DOHH2 (cell line): Measurements from ENCODE around the gene TSEN2.

Experiments used
- H3F3A ChIP-seq: fragments of 200-600 bp; sonication (generic), shearing (Covaris generic); 2 replicates; pipeline ENCODE4 v1.6.0; 2016; ENCODE audit warnings: antibody characterized with exemption, mild to moderate bottlenecking; ENCODE audit not compliant: control insufficient read depth, insufficient read depth
- H3K27ac ChIP-seq: fragments of 200-600 bp; sonication (generic); 2 replicates; pipeline ENCODE4 v1.5.1; 2014; ENCODE audit warnings: low read depth, mild to moderate bottlenecking, low read length, moderate library complexity
- H3K27me3 ChIP-seq: fragments of 200-600 bp; sonication (generic); 2 replicates; pipeline ENCODE4 v1.6.1; 2014; ENCODE audit warnings: mild to moderate bottlenecking, low read length, mixed read lengths; ENCODE audit not compliant: control insufficient read depth
- H3K36me3 ChIP-seq: fragments of 200-600 bp; sonication (generic); 2 replicates; pipeline ENCODE4 v1.6.1; 2014; ENCODE audit warnings: mild to moderate bottlenecking, low read length, moderate library complexity, mixed read lengths; ENCODE audit not compliant: control insufficient read depth
- H3K4me1 ChIP-seq: fragments of 200-600 bp; sonication (generic); 2 replicates; pipeline ENCODE4 v1.6.1; 2014; ENCODE audit warnings: mild to moderate bottlenecking, low read length, mixed read lengths; ENCODE audit not compliant: control insufficient read depth
- H3K4me2 ChIP-seq: fragments of 200-600 bp; sonication (generic); 2 replicates; pipeline ENCODE4 v1.6.0; 2014; ENCODE audit warnings: mild to moderate bottlenecking, low read length, moderate library complexity
- H3K4me3 ChIP-seq: fragments of 200-600 bp; sonication (generic); 2 replicates; pipeline ENCODE4 v1.5.1; 2014; ENCODE audit warnings: mild to moderate bottlenecking, low read length, mixed read lengths
- H3K79me2 ChIP-seq: fragments of 200-600 bp; sonication (generic); 2 replicates; pipeline ENCODE4 v1.6.1; 2014; ENCODE audit warnings: mild to moderate bottlenecking, low read length, mixed read lengths; ENCODE audit not compliant: control insufficient read depth
- H3K9me2 ChIP-seq: fragments of 200-600 bp; sonication (generic); replicated peaks from 2 replicates; pipeline ENCODE4 v1.6.1; 2014; ENCODE audit warnings: mild to moderate bottlenecking, low read length, mixed read lengths; ENCODE audit not compliant: control insufficient read depth
- H3K9me3 ChIP-seq: fragments of 200-600 bp; sonication (generic); 2 replicates; pipeline ENCODE4 v1.6.1; 2014; ENCODE audit warnings: antibody characterized with exemption, low read length, mixed read lengths; ENCODE audit not compliant: control insufficient read depth, insufficient read depth
- H4K20me1 ChIP-seq: fragments of 200-600 bp; sonication (generic); 2 replicates; pipeline ENCODE4 v1.6.0; 2014; ENCODE audit warnings: low read depth, mild to moderate bottlenecking, antibody characterized with exemption, low read length, moderate library complexity; ENCODE audit not compliant: control insufficient read depth, insufficient read depth
- EZH2phosphoT487 ChIP-seq: fragments of 200-600 bp; sonication (generic); IDR thresholded peaks from 2 replicates; pipeline ENCODE4 v1.6.1; 2017; ENCODE audit warnings: borderline replicate concordance, mild to moderate bottlenecking, antibody characterized with exemption, low read length, moderate library complexity, mixed read lengths
- TF ChIP-seq, protein P1 (sequence below): fragments of 200-600 bp; sonication (generic); IDR thresholded peaks from one replicate; pipeline ENCODE4 v1.5.1; 2014; ENCODE audit warnings: antibody characterized with exemption, mild to moderate bottlenecking, low read depth, low read length; ENCODE audit not compliant: poor library complexity, severe bottlenecking

Gene TSEN2

DNA sequence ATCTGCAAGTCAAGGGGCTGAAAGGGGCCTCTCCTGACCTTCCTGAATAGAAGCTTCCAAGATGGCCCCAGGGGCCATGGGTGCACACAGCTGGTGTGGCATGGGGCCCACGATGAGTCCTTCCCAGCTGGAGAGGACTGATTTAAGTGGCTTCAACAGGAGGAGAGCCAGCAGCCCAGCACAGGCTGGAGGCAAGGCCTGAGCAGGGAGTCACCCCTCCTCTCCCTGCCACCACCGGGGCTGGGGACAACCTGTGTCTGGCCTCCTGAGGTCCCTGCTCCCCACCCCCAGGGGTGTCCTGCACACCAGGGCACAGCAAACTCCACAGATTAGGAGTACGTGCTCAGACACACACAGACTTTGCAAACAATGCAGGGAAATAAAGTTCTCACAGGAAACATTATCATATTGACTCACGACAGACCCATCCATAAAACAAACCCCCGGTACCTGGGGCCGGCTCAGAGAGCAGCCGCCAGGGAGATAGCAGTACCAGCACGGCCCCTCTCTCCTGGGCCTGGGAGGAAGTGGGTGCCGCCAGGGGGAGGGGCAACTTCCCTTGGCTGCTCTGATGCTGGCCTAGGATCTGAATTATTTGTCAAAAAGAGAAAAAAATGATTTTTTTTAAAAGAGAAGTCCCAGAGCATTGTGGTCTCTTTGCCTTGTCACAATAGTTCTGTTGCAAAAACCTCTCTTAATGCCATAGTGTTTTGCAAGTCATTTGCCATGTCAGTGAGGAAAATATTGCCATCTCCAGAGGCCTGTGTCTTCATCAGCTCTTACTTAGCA is 21.9 kb upstream of the TSEN2 start:
- Histone ChIP-seq H3K4me1 (no peaks in the 10 kb centered on the region), H3K27me3 (no peaks in the 10 kb centered on the region; the same call in 1 of the 2 replicates), H3K27ac (no peak overlapping the region), H3K4me2 (no peak overlapping the region), H3K36me3 (no peaks in the 10 kb centered on the region), H3K79me2 (no peaks in the 10 kb centered on the region), H3K4me3 (no peak overlapping the region), H3K9me3 (no peaks in the 10 kb centered on the region), H3F3A (no peaks in the 10 kb centered on the region), H4K20me1 (no peaks in the 10 kb centered on the region), H3K9me2 (no peaks in the 10 kb centered on the region)
- TF ChIP-seq EZH2phosphoT487, result no peak
- TF ChIP-seq, protein P1, sequence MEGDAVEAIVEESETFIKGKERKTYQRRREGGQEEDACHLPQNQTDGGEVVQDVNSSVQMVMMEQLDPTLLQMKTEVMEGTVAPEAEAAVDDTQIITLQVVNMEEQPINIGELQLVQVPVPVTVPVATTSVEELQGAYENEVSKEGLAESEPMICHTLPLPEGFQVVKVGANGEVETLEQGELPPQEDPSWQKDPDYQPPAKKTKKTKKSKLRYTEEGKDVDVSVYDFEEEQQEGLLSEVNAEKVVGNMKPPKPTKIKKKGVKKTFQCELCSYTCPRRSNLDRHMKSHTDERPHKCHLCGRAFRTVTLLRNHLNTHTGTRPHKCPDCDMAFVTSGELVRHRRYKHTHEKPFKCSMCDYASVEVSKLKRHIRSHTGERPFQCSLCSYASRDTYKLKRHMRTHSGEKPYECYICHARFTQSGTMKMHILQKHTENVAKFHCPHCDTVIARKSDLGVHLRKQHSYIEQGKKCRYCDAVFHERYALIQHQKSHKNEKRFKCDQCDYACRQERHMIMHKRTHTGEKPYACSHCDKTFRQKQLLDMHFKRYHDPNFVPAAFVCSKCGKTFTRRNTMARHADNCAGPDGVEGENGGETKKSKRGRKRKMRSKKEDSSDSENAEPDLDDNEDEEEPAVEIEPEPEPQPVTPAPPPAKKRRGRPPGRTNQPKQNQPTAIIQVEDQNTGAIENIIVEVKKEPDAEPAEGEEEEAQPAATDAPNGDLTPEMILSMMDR, result no peak

DNA sequence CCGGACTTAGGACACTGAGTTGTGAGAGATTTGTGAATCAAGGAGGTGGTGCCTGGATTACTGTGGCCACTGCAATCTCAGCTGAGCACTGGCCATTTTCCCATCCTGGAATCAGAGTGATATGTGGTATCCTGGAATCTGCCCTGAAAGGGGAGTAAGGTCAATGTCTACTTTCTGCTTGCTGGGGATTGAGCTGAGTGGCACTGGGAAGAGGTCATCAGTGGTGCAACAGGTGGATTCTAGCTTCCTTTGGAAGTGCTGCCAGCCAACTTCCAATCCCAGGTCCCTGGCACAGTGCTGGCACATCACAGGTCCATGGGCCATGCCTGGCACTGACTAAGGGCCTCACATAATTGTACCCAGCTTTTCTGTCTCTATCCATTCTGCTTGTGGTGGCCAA is 20.6 kb upstream of the TSEN2 start:
- no peaks in the 10 kb centered on the region for H3K4me1 ChIP-seq
- no peaks in the 10 kb centered on the region; the same call in 1 of the 2 replicates for H3K27me3 ChIP-seq
- H3K27ac ChIP-seq, result no peak overlapping the region
- no peaks in the 10 kb centered on the region for H3K36me3 ChIP-seq
- H3K4me3 ChIP-seq, result no peak overlapping the region
- no peaks in the 10 kb centered on the region for H3K79me2 ChIP-seq
- no peaks in the 10 kb centered on the region for H3K9me3 ChIP-seq
- H3K4me2 ChIP-seq, result no peak overlapping the region
- TF ChIP-seq, protein P1, result no peak
- no peak for TF ChIP-seq EZH2phosphoT487
- H4K20me1 ChIP-seq, result no peaks in the 10 kb centered on the region
- H3F3A ChIP-seq, result no peaks in the 10 kb centered on the region
- H3K9me2 ChIP-seq, result no peaks in the 10 kb centered on the region

DNA sequence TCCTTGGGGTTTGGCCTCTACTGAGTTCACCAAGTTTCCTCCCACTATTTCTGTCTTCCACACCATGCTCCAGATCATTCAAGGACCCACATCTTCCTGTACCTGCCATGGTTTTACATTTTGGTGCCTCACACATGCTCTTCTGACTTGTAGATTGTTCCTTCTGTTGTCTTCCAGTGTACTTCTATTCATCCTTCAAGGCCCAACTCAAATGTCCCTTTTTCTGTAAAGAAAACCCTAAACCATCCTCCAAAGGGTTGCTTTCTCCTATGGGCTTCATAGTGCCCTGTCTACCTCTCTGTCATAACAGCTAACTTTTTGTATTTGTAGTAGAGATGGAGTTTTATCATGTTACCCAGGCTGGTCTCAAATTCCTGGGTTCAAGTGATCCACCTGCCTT is 20.1 kb upstream of the TSEN2 start:
- Histone ChIP-seq H4K20me1 (no peaks in the 10 kb centered on the region), H3K79me2 (no peaks in the 10 kb centered on the region), H3K4me3 (no peak overlapping the region), H3F3A (no peaks in the 10 kb centered on the region), H3K9me2 (no peaks in the 10 kb centered on the region), H3K4me2 (no peak overlapping the region), H3K27ac (no peak overlapping the region), H3K36me3 (no peaks in the 10 kb centered on the region), H3K9me3 (no peaks in the 10 kb centered on the region), H3K27me3 (no peaks in the 10 kb centered on the region; the same call in 1 of the 2 replicates), H3K4me1 (no peaks in the 10 kb centered on the region)
- TF ChIP-seq EZH2phosphoT487, result no peak
- TF ChIP-seq, protein P1, result no peak
